GM23338 (cell line): ENCODE measurements around the gene MCC.

ENCODE experiments used
- CREB1 ChIP-seq: fragments of 250-450 bp; sonication (Bioruptor Pico); IDR thresholded peaks from 2 replicates; pipeline ENCODE4 v1.5.0; 2020; ENCODE audit warnings: low read depth, mild to moderate bottlenecking, moderate library complexity
- EZH2 ChIP-seq: fragments of 200-600 bp; sonication (generic); IDR thresholded peaks from one replicate; pipeline ENCODE4 v1.8.0; 2017; ENCODE audit warnings: antibody characterized with exemption, mild to moderate bottlenecking, low read depth; ENCODE audit not compliant: unreplicated experiment
- EZH2phosphoT487 ChIP-seq: fragments of 200-600 bp; sonication (generic); IDR thresholded peaks from one replicate; pipeline ENCODE4 v1.8.1; 2018; ENCODE audit warnings: antibody characterized with exemption; ENCODE audit not compliant: unreplicated experiment
- TF ChIP-seq, protein P1 (sequence below), 2 experiments: fragments of 200-600 bp in 1 of 2; sonication (generic) in 1 of 2; conservative IDR thresholded peaks; 2 replicates each; pipeline versions ENCODE4 v1.5.1 to v1.6.1; 2016 to 2017; ENCODE audit warnings: antibody characterized with exemption in 2 of 2, low read depth in 2 of 2, mild to moderate bottlenecking in 2 of 2, moderate library complexity in 1 of 2

DNA sequence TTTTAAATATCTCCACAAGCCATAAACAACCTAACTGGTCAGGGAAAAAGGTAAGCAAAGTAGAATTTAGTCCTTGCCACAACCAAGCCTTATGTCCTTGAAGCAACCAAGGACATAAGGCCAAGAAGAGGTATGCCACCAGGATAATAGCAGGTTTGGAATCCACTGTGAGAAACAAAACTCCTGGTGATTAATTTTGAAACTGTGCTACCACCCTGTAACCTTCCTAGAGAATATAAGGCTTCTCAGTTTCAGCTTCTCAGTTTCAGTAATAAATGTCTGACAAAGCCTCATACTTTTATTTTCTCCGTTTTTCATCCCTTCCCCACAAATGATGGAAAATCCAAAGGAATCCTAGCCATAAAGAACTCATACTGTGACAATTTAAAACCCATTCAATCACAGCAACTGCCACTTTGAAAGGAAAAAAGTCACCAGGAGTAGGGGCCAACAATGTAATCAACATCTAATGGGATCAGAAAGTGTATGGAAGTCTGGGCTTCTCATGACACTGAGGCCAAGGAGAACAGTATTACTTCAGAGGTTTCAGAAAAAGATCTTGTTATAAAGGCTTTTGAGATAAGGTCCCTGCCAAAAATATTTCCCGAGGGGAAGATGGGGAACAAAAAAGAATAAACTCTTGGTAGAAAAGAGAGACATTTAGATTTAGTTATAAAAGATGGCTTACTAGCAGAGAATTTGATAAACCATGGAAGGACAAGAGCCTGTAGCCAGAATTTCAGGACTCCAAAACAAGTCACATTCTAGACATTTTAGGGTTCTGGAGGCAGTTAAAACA, 242.6 kb downstream of the MCC start:
- TF ChIP-seq, protein P1, sequence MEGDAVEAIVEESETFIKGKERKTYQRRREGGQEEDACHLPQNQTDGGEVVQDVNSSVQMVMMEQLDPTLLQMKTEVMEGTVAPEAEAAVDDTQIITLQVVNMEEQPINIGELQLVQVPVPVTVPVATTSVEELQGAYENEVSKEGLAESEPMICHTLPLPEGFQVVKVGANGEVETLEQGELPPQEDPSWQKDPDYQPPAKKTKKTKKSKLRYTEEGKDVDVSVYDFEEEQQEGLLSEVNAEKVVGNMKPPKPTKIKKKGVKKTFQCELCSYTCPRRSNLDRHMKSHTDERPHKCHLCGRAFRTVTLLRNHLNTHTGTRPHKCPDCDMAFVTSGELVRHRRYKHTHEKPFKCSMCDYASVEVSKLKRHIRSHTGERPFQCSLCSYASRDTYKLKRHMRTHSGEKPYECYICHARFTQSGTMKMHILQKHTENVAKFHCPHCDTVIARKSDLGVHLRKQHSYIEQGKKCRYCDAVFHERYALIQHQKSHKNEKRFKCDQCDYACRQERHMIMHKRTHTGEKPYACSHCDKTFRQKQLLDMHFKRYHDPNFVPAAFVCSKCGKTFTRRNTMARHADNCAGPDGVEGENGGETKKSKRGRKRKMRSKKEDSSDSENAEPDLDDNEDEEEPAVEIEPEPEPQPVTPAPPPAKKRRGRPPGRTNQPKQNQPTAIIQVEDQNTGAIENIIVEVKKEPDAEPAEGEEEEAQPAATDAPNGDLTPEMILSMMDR (conservative IDR thresholded peaks at IDR 0.05; ENCODE audit: low read depth in 2 of 2) = no peak
- no peak for TF ChIP-seq CREB1 (CRISPR knock-in tag)
- no peak for TF ChIP-seq EZH2
- no peak for TF ChIP-seq EZH2phosphoT487
